Heart right ventricle (tissue), 16 donors: ENCODE measurements around the gene GNG13. TPM values are rescaled to one million over a fixed set of nuclear protein-coding genes. Genes with fewer than 3 reads are reported as not detected.

Source experiments
- ATAC-seq, 8 donors: fragments of 200-7000 bp; cut with Tn5 transposase; one replicate each; pipeline ENCODE4 v1.9.1; 2020; ENCODE audit warnings: mild to moderate bottlenecking in 8 of 8, moderate library complexity in 8 of 8, moderate number of reproducible peaks in 1 of 8
- DNase-seq, 2 donors: peaks; one replicate each; pipeline ENCODE4 v3.0.0-alpha.2; 2020
- H3K27ac ChIP-seq, 10 donors: fragments of 200-600 bp; sonication (generic) in 2 of 10; one replicate each; pipeline versions ENCODE4 v1.5.0 to v1.8.0; 2020 to 2022; ENCODE audit warnings: mild to moderate bottlenecking in 3 of 10
- H3K27me3 ChIP-seq, 7 donors: fragments of 200-600 bp; one replicate each; pipeline ENCODE4 v1.8.0; 2021 to 2022; ENCODE audit warnings: mild to moderate bottlenecking in 2 of 7
- H3K36me3 ChIP-seq, 9 donors: fragments of 200-600 bp; sonication (generic) in 1 of 9; one replicate each; pipeline versions ENCODE4 v1.5.0 to v1.8.0; 2020 to 2022; ENCODE audit warnings: mild to moderate bottlenecking in 2 of 9
- H3K4me1 ChIP-seq, 9 donors: fragments of 200-600 bp; sonication (generic) in 1 of 9; one replicate each; pipeline versions ENCODE4 v1.5.0 to v1.8.0; 2020 to 2022; ENCODE audit warnings: mild to moderate bottlenecking in 4 of 9
- H3K4me3 ChIP-seq, 10 donors: fragments of 200-600 bp; sonication (generic) in 2 of 10; one replicate each; pipeline versions ENCODE4 v1.5.0 to v1.8.0; 2020 to 2022; ENCODE audit warnings: mild to moderate bottlenecking in 7 of 10, moderate library complexity in 2 of 10
- H3K9me3 ChIP-seq, 11 donors: fragments of 200-600 bp in 10 of 11; sonication (generic) in 2 of 11; one replicate each; pipeline versions ENCODE4 v1.5.0 to v1.8.0; 2013 to 2022; ENCODE audit warnings: mild to moderate bottlenecking in 2 of 11, control low read depth in 1 of 11, moderate library complexity in 1 of 11
- WGBS, 2 donors: extraction: QIAGEN DNeasy Blood & Tissue Kit; methylation state at CpG; one replicate each; pipeline ENCODE4 v1.1.7; 2013; ENCODE audit warnings: inconsistent platforms in 1 of 2; 5-methylcytosine and 5-hydroxymethylcytosine counted together
- intact Hi-C, 10 donors: fragments of 100-400 bp; cut with DNase I; formaldehyde crosslinking; loops; one replicate each; pipeline versions ENCODE4 v1.11.1 to v1.14.2; 2022
- polyA plus RNA-seq, 2 donors: library from polyadenylated mRNA; stranded (reverse); fragments of 200-250 nt; gene quantifications; one replicate each; pipeline ENCODE4 v1.2.3, GENCODE V29; 2013
- total RNA-seq, 10 donors: library from RNA; stranded (reverse); fragmentation: NEBNext Ultra II Directional in 3 of 10; extraction: Animal tissue kit (Norgen Biotek cat#: 25700) in 3 of 10; gene quantifications; one replicate each; pipeline versions ENCODE4 v1.2.1 to v1.2.4, GENCODE V29; 2021 to 2023
- TF ChIP-seq, protein P1 (sequence below), 9 donors: fragments of 200-600 bp; sonication (generic) in 2 of 9; IDR thresholded peaks; one replicate each; pipeline versions ENCODE4 v1.5.0 to v1.8.0; 2021 to 2022; ENCODE audit warnings: antibody characterized with exemption in 9 of 9, mild to moderate bottlenecking in 5 of 9, moderate library complexity in 1 of 9
- donor health status: Arrhythmogenic right ventricular cardiomyopathy.
- donor health status: ischemic (EF 13 %, LVEDD 7.1; RV severe dilation, severe dysfunction).
- donor health status: healthy with polysubstance abuse.
- donor health status: DM: no; HTN: yes; CAD: no.
- donor health status: DM: no; HTN: no; CAD: no.
- donor health status: ischemic (EF 25% LVEDD 6.9; RV normal size, moderate dysfunction).
- donor health status: ischemic (EF 25% LVEDD 5.7; RV mildly dilated, moderate dysfunction).
- donor health status: healthy.
- donor health status: DM: yes; HTN: yes; CAD: no.
- donor health status: Ischemic cardiomyopathy.
- donor health status: ischemic (EF 35%, LVEDD 5.7; RV mildly dilated, moderate dysfunction).
- donor health status: nonischemic (EF 11% LVEDD 7.7; RV severe dilation, severe dysfunction).
- donor health status: DM: yes; HTN: yes; CAD: no.
- donor health status: PGD.
- donor health status: ischemic (EF 29% LVEDD 5.4; RV normal size, mild dysfunction).
- donor health status: nonischemic (EF 23%, LVEDD 6.1; RV moderate dilation, normal function).

Gene GNG13
- total and polyA plus RNA-seq, 12 donors, result not detected

DNA sequence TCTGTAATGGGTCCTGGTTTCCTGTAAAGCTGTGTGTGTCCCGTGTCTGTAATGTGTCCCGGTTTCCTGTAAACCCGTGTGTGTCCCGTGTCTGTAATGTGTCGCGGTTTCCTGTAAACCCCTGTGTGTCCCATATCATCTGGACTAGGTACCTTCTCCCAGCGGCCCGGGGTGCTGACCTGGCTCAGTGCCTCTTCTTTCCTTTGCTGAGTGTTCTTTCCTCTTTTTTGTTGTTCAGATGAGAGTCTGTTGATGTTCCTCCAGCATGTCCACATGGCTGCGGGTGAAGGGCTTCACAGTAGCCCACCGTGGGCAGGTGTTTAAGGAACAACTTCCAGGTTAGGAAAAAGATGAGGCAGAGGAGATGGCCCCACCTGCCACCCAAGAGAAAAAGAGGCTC is 46.6 kb upstream of the GNG13 start:
- Histone ChIP-seq H3K4me1 (no peaks in the 10 kb centered on the region), H3K9me3 (peaks cover 0 to 31% (median 0%) of the 10 kb centered on the region in 11 donors), H3K36me3 (no peaks in the 10 kb centered on the region), H3K4me3 (no peak overlapping the region), H3K27ac (no peak overlapping the region), H3K27me3 (peaks cover 0 to 12% (median 0%) of the 10 kb centered on the region in 7 donors)
- WGBS, 2 donors, result 91 to 93% methylated on average over 10 of the region's 10 CpGs
- intact Hi-C loops, result no loop called here
- ATAC-seq (no peak), DNase-seq (no peak)
- TF ChIP-seq, protein P1, sequence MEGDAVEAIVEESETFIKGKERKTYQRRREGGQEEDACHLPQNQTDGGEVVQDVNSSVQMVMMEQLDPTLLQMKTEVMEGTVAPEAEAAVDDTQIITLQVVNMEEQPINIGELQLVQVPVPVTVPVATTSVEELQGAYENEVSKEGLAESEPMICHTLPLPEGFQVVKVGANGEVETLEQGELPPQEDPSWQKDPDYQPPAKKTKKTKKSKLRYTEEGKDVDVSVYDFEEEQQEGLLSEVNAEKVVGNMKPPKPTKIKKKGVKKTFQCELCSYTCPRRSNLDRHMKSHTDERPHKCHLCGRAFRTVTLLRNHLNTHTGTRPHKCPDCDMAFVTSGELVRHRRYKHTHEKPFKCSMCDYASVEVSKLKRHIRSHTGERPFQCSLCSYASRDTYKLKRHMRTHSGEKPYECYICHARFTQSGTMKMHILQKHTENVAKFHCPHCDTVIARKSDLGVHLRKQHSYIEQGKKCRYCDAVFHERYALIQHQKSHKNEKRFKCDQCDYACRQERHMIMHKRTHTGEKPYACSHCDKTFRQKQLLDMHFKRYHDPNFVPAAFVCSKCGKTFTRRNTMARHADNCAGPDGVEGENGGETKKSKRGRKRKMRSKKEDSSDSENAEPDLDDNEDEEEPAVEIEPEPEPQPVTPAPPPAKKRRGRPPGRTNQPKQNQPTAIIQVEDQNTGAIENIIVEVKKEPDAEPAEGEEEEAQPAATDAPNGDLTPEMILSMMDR (IDR thresholded peaks at IDR 0.05), result no peak

DNA sequence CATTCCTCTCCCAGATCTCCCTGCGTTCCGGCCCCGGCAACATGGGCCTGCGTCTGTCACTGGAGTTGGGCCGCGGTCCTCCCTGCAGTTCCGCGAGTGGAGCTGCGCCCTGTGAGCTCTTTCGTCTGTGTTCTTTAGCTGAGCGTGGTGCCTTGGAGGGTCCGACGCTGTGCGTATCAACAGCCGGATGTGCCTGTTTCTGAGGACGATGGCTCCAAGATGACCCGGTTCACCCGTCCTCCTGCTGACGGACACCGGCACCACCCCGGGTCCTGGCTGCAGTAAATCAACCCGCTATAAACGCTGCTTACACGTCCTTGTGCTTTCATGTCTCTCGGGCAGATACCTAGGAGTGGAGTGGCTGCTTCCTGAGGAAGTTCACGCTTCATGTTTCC is 44.8 kb upstream of the GNG13 start:
- Histone ChIP-seq H3K27ac (no peak overlapping the region), H3K27me3 (peaks cover 0 to 23% (median 9%) of the 10 kb centered on the region in 7 donors), H3K4me1 (no peaks in the 10 kb centered on the region), H3K36me3 (no peaks in the 10 kb centered on the region), H3K9me3 (peaks cover 0 to 23% (median 0%) of the 10 kb centered on the region in 11 donors), H3K4me3 (no peak overlapping the region)
- intact Hi-C loops, result no loop called here
- WGBS, 2 donors, result 81 to 83% methylated on average over 26 of the region's 26 CpGs
- TF ChIP-seq, protein P1 (IDR thresholded peaks at IDR 0.05), result no peak
- DNase-seq, result no peak
- ATAC-seq, result no peak

DNA sequence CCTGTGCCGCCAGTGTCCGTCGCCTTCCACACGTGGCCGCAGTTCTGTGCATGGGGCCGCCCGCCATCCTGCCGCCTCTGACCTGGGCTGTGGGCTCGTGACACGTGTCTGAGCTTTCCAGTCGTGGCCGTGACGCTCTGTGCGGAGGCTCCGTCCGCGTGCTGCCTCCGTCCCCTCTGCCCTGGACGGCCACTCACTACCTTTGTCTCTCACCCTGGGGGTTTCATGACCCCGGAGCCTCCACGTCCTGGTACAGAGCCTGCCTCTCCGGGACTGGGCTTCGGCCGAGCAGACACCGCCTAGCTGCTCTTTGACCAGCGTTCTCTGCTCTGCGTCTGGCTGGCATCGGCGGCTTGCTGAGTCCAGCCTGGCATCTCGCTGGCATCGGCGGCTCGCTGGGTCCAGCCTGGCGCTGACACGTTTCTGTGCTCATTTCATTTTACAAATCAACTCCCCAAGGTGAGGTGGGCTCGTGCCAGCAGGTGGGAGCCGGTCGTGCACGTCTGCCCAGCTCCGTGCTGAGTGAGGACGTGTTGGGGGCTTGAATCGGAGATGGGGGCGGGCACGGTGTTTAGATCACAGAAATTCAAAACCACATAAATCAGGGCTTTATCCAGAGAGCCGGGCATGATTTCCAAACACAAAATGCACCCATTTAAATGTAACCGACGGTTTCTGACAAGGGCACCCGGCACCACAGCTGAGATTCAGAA is 44.3 kb upstream of the GNG13 start:
- intact Hi-C loops, result no loop called here
- ATAC-seq (no peak), DNase-seq (peak in 1 of 2 donors; percentile 6)
- TF ChIP-seq, protein P1 (IDR thresholded peaks at IDR 0.05), result no peak
- Histone ChIP-seq H3K4me1 (no peaks in the 10 kb centered on the region), H3K4me3 (no peak overlapping the region), H3K36me3 (no peaks in the 10 kb centered on the region), H3K9me3 (peaks cover 0 to 18% (median 0%) of the 10 kb centered on the region in 11 donors), H3K27me3 (peaks cover 0 to 27% (median 10%) of the 10 kb centered on the region in 7 donors), H3K27ac (no peak overlapping the region)
- 92 to 93% methylated on average over 48 of the region's 48 CpGs for WGBS, 2 donors

GRCh38 chr16:843771-844170 is 43.2 kb upstream of the GNG13 start:
- H3K36me3 ChIP-seq, result no peaks in the 10 kb centered on the region
- H3K4me1 ChIP-seq, result no peaks in the 10 kb centered on the region

More at GRCh38 chr16:843771-844170, 43.2 kb upstream of the GNG13 start:
- DNase-seq, result peak in 1 of 2 donors; percentile 4
- Histone ChIP-seq H3K27me3 (peaks cover 0 to 30% (median 10%) of the 10 kb centered on the region in 7 donors), H3K4me3 (no peak overlapping the region), H3K9me3 (peaks cover 0 to 9% (median 0%) of the 10 kb centered on the region in 11 donors), H3K27ac (no peak overlapping the region)
- TF ChIP-seq, protein P1 (IDR thresholded peaks at IDR 0.05), result no peak
- no peak for ATAC-seq
- intact Hi-C loops, result no loop called here
- 81 to 87% methylated on average over 19 to 20 of the region's 20 CpGs for WGBS, 2 donors
